H1 (cell line): Measurements from ENCODE around the gene ARL8A. TPM values are rescaled to one million over a fixed set of nuclear protein-coding genes. Genes with fewer than 3 reads are reported as not detected.

Experiments used
- CTCF ChIA-PET: fragments of 300-600 bp; sonication (Branson Sonifier 250); formaldehyde crosslinking; loops from one replicate; lab custom pipeline; 2021; ENCODE audit not compliant: partially characterized antibody; lab: Charles Lee
- POLR2A ChIA-PET: fragments of 300-600 bp; sonication (Branson Sonifier 250); formaldehyde crosslinking; loops from one replicate; lab custom pipeline; 2021; ENCODE audit warnings: inconsistent platforms; ENCODE audit not compliant: partially characterized antibody; lab: Charles Lee
- DNase-seq, 2 experiments: peaks; one replicate each; pipeline versions ENCODE4 v3.0.0 to v3.0.0-alpha.2; 2010 to 2022; ENCODE audit warnings: low spot score in 2 of 2, low read depth in 1 of 2, mixed read lengths in 1 of 2
- FAIRE-seq: peaks from 2 replicates; lab custom pipeline; 2011; peaks lifted over from hg19 to GRCh38; lab: Jason Lieb, UNC
- H2AFZ ChIP-seq: 2 replicates; pipeline ENCODE4 v1.8.1; 2012; ENCODE audit warnings: low read length, inconsistent platforms
- H2AK5ac ChIP-seq: 2 replicates; pipeline ENCODE4 v1.6.1; 2013; ENCODE audit warnings: low read depth, low read length
- H2BK120ac ChIP-seq: replicated peaks from 2 replicates; pipeline ENCODE3; 2013; ENCODE audit warnings: low read depth, low read length, inconsistent platforms
- H2BK12ac ChIP-seq: 2 replicates; pipeline ENCODE4 v1.6.1; 2013; ENCODE audit warnings: low read depth, low read length
- H2BK15ac ChIP-seq: 2 replicates; pipeline ENCODE4 v1.6.1; 2013; ENCODE audit warnings: low read length
- H2BK20ac ChIP-seq: 2 replicates; pipeline ENCODE4 v1.6.1; 2013; ENCODE audit warnings: low read length
- H2BK5ac ChIP-seq: 2 replicates; pipeline ENCODE4 v1.6.1; 2013; ENCODE audit warnings: low read depth, low read length
- H3K14ac ChIP-seq: 2 replicates; pipeline ENCODE4 v1.6.1; 2013; ENCODE audit warnings: inconsistent platforms; ENCODE audit not compliant: insufficient read length
- H3K18ac ChIP-seq: 2 replicates; pipeline ENCODE4 v1.6.1; 2013; ENCODE audit warnings: low read length; ENCODE audit errors: extremely low read depth
- H3K23ac ChIP-seq: 2 replicates; pipeline ENCODE4 v1.6.1; 2013; ENCODE audit warnings: inconsistent platforms; ENCODE audit not compliant: insufficient read length
- H3K23me2 ChIP-seq: 2 replicates; pipeline ENCODE4 v1.6.1; 2013; ENCODE audit warnings: low read depth, low read length
- H3K27ac ChIP-seq: 2 replicates; pipeline ENCODE4 v1.6.1; 2011; ENCODE audit warnings: low read depth, low read length, inconsistent platforms
- H3K27me3 ChIP-seq, 4 experiments: replicated peaks in 1 of 4; 1 replicate in 1 of 4; 2 replicates in 3 of 4; pipeline versions ENCODE4 v1.6.1 to v1.8.1; 2011 to 2013; ENCODE audit warnings: low read length in 3 of 4, mild to moderate bottlenecking in 3 of 4, inconsistent platforms in 2 of 4, mixed read lengths in 2 of 4, moderate library complexity in 1 of 4; ENCODE audit not compliant: control insufficient read depth in 3 of 4, insufficient read depth in 3 of 4; ENCODE audit errors: extremely low read depth in 1 of 4
- H3K36me3 ChIP-seq, 4 experiments: 2 replicates each; pipeline versions ENCODE4 v1.6.1 to v1.8.1; 2011 to 2013; ENCODE audit warnings: mild to moderate bottlenecking in 4 of 4, low read length in 3 of 4, moderate library complexity in 2 of 4, control low read depth in 1 of 4, inconsistent platforms in 1 of 4; ENCODE audit not compliant: insufficient read depth in 4 of 4, control insufficient read depth in 2 of 4
- H3K4ac ChIP-seq: replicated peaks from 2 replicates; pipeline ENCODE3; 2013; ENCODE audit warnings: low read length, low read depth, mixed read lengths, inconsistent platforms; ENCODE audit not compliant: insufficient read length
- H3K4me1 ChIP-seq, 4 experiments: replicated peaks in 1 of 4; 1 replicate in 1 of 4; 2 replicates in 3 of 4; pipeline versions ENCODE4 v1.6.1 to v1.8.1; 2011 to 2013; ENCODE audit warnings: low read length in 3 of 4, inconsistent platforms in 2 of 4, mixed read lengths in 1 of 4; ENCODE audit not compliant: insufficient read depth in 4 of 4, control insufficient read depth in 3 of 4
- H3K4me2 ChIP-seq, 2 experiments: 2 replicates each; pipeline versions ENCODE4 v1.6.1 to v1.8.1; 2011 to 2013; ENCODE audit warnings: low read depth in 2 of 2, low read length in 2 of 2, control low read depth in 1 of 2, inconsistent platforms in 1 of 2, mild to moderate bottlenecking in 1 of 2; ENCODE audit not compliant: insufficient read depth in 1 of 2
- H3K4me3 ChIP-seq, 4 experiments: fragments of 200-600, 300-600 bp in 1 of 4; sonication (generic), shearing (Covaris generic), sonication (Bioruptor Twin) in 1 of 4; 2 replicates each; pipeline versions ENCODE4 v1.5.1 to v1.8.1; 2011 to 2016; ENCODE audit warnings: low read length in 4 of 4, low read depth in 3 of 4, control low read depth in 2 of 4, inconsistent platforms in 2 of 4, mild to moderate bottlenecking in 2 of 4, mixed read lengths in 1 of 4, moderate library complexity in 1 of 4; ENCODE audit not compliant: insufficient read depth in 2 of 4; ENCODE audit errors: extremely low read depth in 1 of 4
- H3K56ac ChIP-seq: replicated peaks from 2 replicates; pipeline ENCODE3; 2013; ENCODE audit warnings: low read depth, mild to moderate bottlenecking, mixed read lengths, low read length, inconsistent platforms; ENCODE audit not compliant: insufficient read length
- H3K79me1 ChIP-seq: 2 replicates; pipeline ENCODE4 v1.6.1; 2013; ENCODE audit warnings: low read depth, low read length, control low read depth
- H3K79me2 ChIP-seq, 2 experiments: 2 replicates each; pipeline versions ENCODE4 v1.6.1 to v1.8.1; 2012 to 2013; ENCODE audit warnings: low read length in 2 of 2, mild to moderate bottlenecking in 2 of 2, inconsistent platforms in 1 of 2; ENCODE audit not compliant: insufficient read depth in 2 of 2, control insufficient read depth in 1 of 2
- H3K9ac ChIP-seq, 4 experiments: replicated peaks in 1 of 4; 1 replicate in 1 of 4; 2 replicates in 3 of 4; pipeline versions ENCODE4 v1.6.1 to v1.8.1; 2011 to 2013; ENCODE audit warnings: low read depth in 3 of 4, low read length in 3 of 4, control low read depth in 2 of 4, mild to moderate bottlenecking in 2 of 4, moderate library complexity in 2 of 4, inconsistent platforms in 1 of 4; ENCODE audit errors: extremely low read depth in 1 of 4
- H3K9me3 ChIP-seq, 2 experiments: 2 replicates each; pipeline versions ENCODE4 v1.6.1 to v1.8.1; 2012 to 2013; ENCODE audit warnings: mild to moderate bottlenecking in 2 of 2, moderate library complexity in 2 of 2, control low read depth in 1 of 2, inconsistent platforms in 1 of 2, low read depth in 1 of 2, low read length in 1 of 2, mixed read lengths in 1 of 2; ENCODE audit not compliant: insufficient read depth in 2 of 2
- H4K20me1 ChIP-seq, 2 experiments: replicated peaks in 1 of 2; 2 replicates each; pipeline versions ENCODE3 to v1.8.1; 2011 to 2013; ENCODE audit warnings: inconsistent platforms in 2 of 2, low read length in 2 of 2, mild to moderate bottlenecking in 1 of 2; ENCODE audit not compliant: insufficient read depth in 2 of 2, control insufficient read depth in 1 of 2
- H4K5ac ChIP-seq: 2 replicates; pipeline ENCODE4 v1.6.1; 2013; ENCODE audit warnings: low read length, low read depth, mixed read lengths, inconsistent platforms; ENCODE audit not compliant: insufficient read length
- H4K8ac ChIP-seq: 2 replicates; pipeline ENCODE4 v1.8.0; 2013; ENCODE audit warnings: mild to moderate bottlenecking, moderate library complexity, low read length, inconsistent platforms; ENCODE audit not compliant: insufficient read depth; ENCODE audit errors: extremely low read depth
- H4K91ac ChIP-seq: replicated peaks from 2 replicates; pipeline ENCODE3; 2013; ENCODE audit warnings: low read length, mixed read lengths, inconsistent platforms; ENCODE audit not compliant: insufficient read length
- CHD1 ChIP-seq: IDR thresholded peaks from 2 replicates; pipeline ENCODE4 v1.6.1; 2012; ENCODE audit warnings: low read depth, low read length, improper control_type of control experiment
- CREB1 ChIP-seq: IDR thresholded peaks from 2 replicates; pipeline ENCODE4 v1.6.1; 2012; ENCODE audit warnings: inconsistent platforms
- CTBP2 ChIP-seq: IDR thresholded peaks from 2 replicates; pipeline ENCODE4 v1.7.0; 2011; ENCODE audit warnings: borderline replicate concordance, mild to moderate bottlenecking, moderate library complexity, mixed read lengths, low read length; ENCODE audit not compliant: insufficient read depth, insufficient read length
- CTCF ChIP-seq, 3 experiments: IDR thresholded peaks; 1 replicate in 2 of 3; 2 replicates in 1 of 3; pipeline versions ENCODE4 v1.5.1 to v1.6.1; 2011; ENCODE audit warnings: low read length in 3 of 3, mild to moderate bottlenecking in 3 of 3, inconsistent platforms in 2 of 3, low read depth in 1 of 3, moderate library complexity in 1 of 3; ENCODE audit not compliant: insufficient read depth in 1 of 3; ENCODE audit errors: control extremely low read depth in 1 of 3
- RAD21 ChIP-seq, 2 experiments: IDR thresholded peaks in 1 of 2; conservative IDR thresholded peaks in 1 of 2; 2 replicates each; pipeline ENCODE4 v1.6.1; 2011; ENCODE audit warnings: low read depth in 2 of 2, low read length in 2 of 2, improper control_type of control experiment in 1 of 2, inconsistent platforms in 1 of 2, mild to moderate bottlenecking in 1 of 2, moderate library complexity in 1 of 2
- RXRA ChIP-seq: IDR thresholded peaks from 2 replicates; pipeline ENCODE4 v1.6.1; 2011; ENCODE audit warnings: low read depth, mild to moderate bottlenecking, low read length, moderate library complexity; ENCODE audit not compliant: insufficient read depth
- SIRT6 ChIP-seq: IDR thresholded peaks from one replicate; pipeline ENCODE4 v1.7.1; 2012; ENCODE audit warnings: low read length, inconsistent platforms
- SP1 ChIP-seq: IDR thresholded peaks from 2 replicates; pipeline ENCODE4 v1.6.1; 2011; ENCODE audit warnings: low read depth, low read length
- SRF ChIP-seq: IDR thresholded peaks from 2 replicates; pipeline ENCODE4 v1.6.1; 2011; ENCODE audit warnings: mild to moderate bottlenecking, low read depth, low read length, moderate library complexity
- TAF7 ChIP-seq: optimal IDR thresholded peaks from 2 replicates; pipeline ENCODE3; 2011; ENCODE audit warnings: low read depth, mild to moderate bottlenecking, inconsistent platforms, low read length, moderate library complexity, borderline replicate concordance
- TBP ChIP-seq: IDR thresholded peaks from 2 replicates; pipeline ENCODE4 v1.6.1; 2011; ENCODE audit warnings: low read depth, low read length, improper control_type of control experiment
- TEAD4 ChIP-seq: IDR thresholded peaks from 2 replicates; pipeline ENCODE4 v1.6.1; 2012; ENCODE audit warnings: low read depth, low read length, inconsistent platforms, mixed read lengths
- WGBS, 2 experiments: shearing (Covaris generic) in 1 of 2; methylation state at CpG; one replicate each; pipeline versions ENCODE4 v1.1.6 to v1.1.7; 2013 to 2015; ENCODE audit warnings: low lambda C conversion rate in 2 of 2, mixed read lengths in 2 of 2, inconsistent platforms in 1 of 2, low coverage in 1 of 2, missing lambda C conversion rate in 1 of 2; ENCODE audit not compliant: insufficient replicate concordance in 2 of 2, insufficient coverage in 1 of 2, insufficient read length in 1 of 2; ENCODE audit errors: extremely low coverage in 1 of 2, missing lambda C conversion rate in 1 of 2; 5-methylcytosine and 5-hydroxymethylcytosine counted together
- polyA plus RNA-seq, 7 experiments: library from polyadenylated mRNA; depleted of rRNA in 3 of 7; stranded (reverse) in 5 of 7; unstranded in 2 of 7; fragments of >200 nt in 5 of 7; fragments of 200-250 nt in 2 of 7; gene quantifications; 1 replicate in 5 of 7; 2 replicates in 1 of 7; 4 replicates in 1 of 7; pipeline versions ENCODE4 v1.2.1 to v1.2.3, GENCODE V29; 2011 to 2013; ENCODE audit warnings: missing spikeins in 2 of 7, mixed read lengths in 2 of 7
- total RNA-seq: library from RNA; stranded (reverse); fragmentation: NEBNext Ultra II Directional; extraction: Animal tissue kit (Norgen Biotek cat#: 25700); gene quantifications from 2 replicates; pipeline ENCODE4 v1.2.1, GENCODE V29; 2021

The ARL8A gene
- total and polyA plus RNA-seq, 2 of the 8 experiments (the other 6 are each of a cell fraction or from before 2014, with no cell fraction given), result 40.3 to 58.7 TPM

- no peak overlapping the region for H2BK12ac ChIP-seq
- no peaks in the 10 kb centered on the region for H3K79me2 ChIP-seq
- H4K8ac ChIP-seq, result no peak overlapping the region; the same call in 1 of the 2 replicates
- FAIRE-seq (no peak), DNase-seq (no peak)
- ChIA-PET POLR2A (interaction anchor here (0.6 to 2.7 kb wide), 2 partner anchors 152 to 442 kb away, joined by 3 to 6 read pairs; partner anchors contain the start of gene ELF3), CTCF (interaction anchor here (0.7 to 10.1 kb wide), 10 partner anchors 6 to 300 kb away, joined by 3 to 77 read pairs (median 4); no protein-coding TSS in a partner anchor)
- H2AFZ ChIP-seq, result no peak overlapping the region
- peak overlapping the region; percentile 54 for H4K91ac ChIP-seq
- no peak overlapping the region for H3K23ac ChIP-seq
- H3K56ac ChIP-seq, result no peak overlapping the region
- no peaks in the 10 kb centered on the region for H3K9me3 ChIP-seq
- H2BK120ac ChIP-seq, result no peak overlapping the region
- H2AK5ac ChIP-seq, result no peak overlapping the region
- no peak overlapping the region for H3K14ac ChIP-seq
- no peaks in the 10 kb centered on the region for H3K27me3 ChIP-seq
- H3K36me3 ChIP-seq, result no peaks in the 10 kb centered on the region
- TF ChIP-seq CTBP2 (no peak), RAD21 (IDR thresholded peaks at IDR 0.05 in 1 of 2, conservative IDR thresholded peaks at IDR 0.05 in 1 of 2; ENCODE audit: low read depth in 2 of 2, low read length in 2 of 2) (no peak), CREB1 (no peak), RXRA (no peak), TBP (no peak), SIRT6 (no peak), TEAD4 (no peak), CTCF (IDR thresholded peaks at IDR 0.05; ENCODE audit: control extremely low read depth in 1 of 3, insufficient read depth in 1 of 3, low read depth in 1 of 3, low read length in 3 of 3) (no peak), CHD1 (no peak), TAF7 (no peak), SRF (no peak), SP1 (no peak)
- H3K27ac ChIP-seq, result no peak overlapping the region
- no peaks in the 10 kb centered on the region for H4K20me1 ChIP-seq
- H3K9ac ChIP-seq, result no peak overlapping the region
- H3K4me3 ChIP-seq, result no peak overlapping the region
- H2BK15ac ChIP-seq, result no peak overlapping the region
- WGBS, 2 experiments, result 100% methylated on average over 1 of the region's 4 CpGs; no CpG with 5 or more reads in 1 of the 2 experiments
- no peak overlapping the region for H3K4ac ChIP-seq
- 0 out of 4 replicates have a peak overlapping the region, but pooled peaks of 1 of the 2 experiments have one; percentile 5 for H3K4me2 ChIP-seq
- peaks cover 2 to 29% (median 13%) of the 10 kb centered on the region in 4 experiments for H3K4me1 ChIP-seq
- no peak overlapping the region for H3K18ac ChIP-seq
- no peak overlapping the region for H4K5ac ChIP-seq
- H2BK20ac ChIP-seq, result no peak overlapping the region
- no peaks in the 10 kb centered on the region for H3K23me2 ChIP-seq
- 0 out of 2 replicates have a peak overlapping the region, but pooled peaks have one; percentile 42 for H2BK5ac ChIP-seq
- no peaks in the 10 kb centered on the region for H3K79me1 ChIP-seq
These were observed 17.5 kb upstream of the ARL8A start for GRCh38 chr1:202162047-202162417.
